NCI-H82 (cell line): ENCODE results near the gene ADGRG2.
"Not testable (repeated sequence)": the region's sequence is repeated elsewhere in the genome, so short reads cannot be mapped to it uniquely, and the experiment has no call there.

Experiments used
- DNase-seq: peaks from one replicate; lab custom pipeline; 2025; lab: John Stamatoyannopoulos, UW

ADGRG2 gene

GRCh38 chrX:19003756-19004155 is 118.5 kb downstream of the ADGRG2 start:
- DNase-seq = no peak

- no peak for DNase-seq
Measured at GRCh38 chrX:18998653-18999052, 123.6 kb downstream of the ADGRG2 start.

DNA sequence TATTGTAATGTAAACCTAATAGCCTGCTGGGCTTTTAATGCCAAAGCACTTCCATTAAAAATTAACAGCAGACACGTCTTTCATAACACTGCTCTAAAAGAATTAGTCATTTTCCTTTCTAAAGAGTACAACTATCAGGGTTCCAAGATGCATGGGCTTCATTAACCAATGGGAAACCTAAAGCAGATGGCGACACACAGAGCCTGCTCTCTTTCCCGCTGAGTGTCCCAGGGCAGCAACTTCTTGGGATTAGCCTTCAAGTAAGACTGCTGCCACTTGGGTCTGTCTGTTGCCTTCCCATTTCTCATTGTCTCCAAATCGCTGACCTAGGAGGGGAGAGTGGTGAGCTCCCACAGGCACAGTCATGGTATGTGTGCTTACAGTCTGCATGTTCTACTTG is 124.4 kb downstream of the ADGRG2 start:
- DNase-seq = no peak

DNA sequence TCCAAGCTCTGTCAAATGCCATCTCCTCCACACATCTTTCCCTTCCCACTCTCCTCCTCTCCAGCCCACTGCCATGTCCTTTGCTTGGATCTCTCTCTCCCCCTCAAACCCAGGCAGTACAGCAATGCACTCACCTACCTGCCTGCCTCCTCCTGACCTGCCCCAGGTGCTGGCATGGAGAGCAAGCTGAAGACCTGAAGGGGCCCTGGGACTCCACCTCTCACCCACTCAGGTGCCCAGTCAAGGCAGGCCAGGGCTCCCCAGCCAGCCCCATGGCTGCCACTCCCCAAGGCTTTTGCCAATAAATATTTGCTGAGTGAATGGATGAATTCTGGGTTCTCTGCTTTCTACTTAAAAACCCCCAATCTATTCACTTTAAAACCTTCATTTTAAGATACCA is 125.7 kb downstream of the ADGRG2 start:
- no peak for DNase-seq

- DNase-seq = no peak
Measured at GRCh38 chrX:18995221-18995620, 127.0 kb downstream of the ADGRG2 start.

GRCh38 chrX:18994713-18995112 is 127.6 kb downstream of the ADGRG2 start:
- no peak for DNase-seq

DNA sequence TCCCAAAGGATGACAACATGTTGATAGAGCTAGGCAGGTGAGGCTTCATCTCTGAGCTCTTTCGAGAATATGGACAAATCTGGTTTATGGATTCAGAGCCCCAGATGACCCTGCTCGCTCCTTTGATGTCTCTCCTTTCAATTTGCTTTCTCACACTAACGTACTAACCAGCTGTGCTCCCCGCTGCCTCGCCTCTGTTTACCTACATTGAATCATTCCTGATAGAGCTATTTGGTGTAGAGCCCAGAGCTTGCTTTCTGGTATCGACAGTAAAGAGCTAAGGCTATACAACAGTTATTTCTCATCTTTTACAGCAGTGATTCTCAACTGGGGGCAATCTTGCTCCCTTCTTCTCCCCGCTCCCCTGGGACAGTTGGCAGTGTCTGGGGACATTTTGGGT is 129.4 kb downstream of the ADGRG2 start:
- no peak for DNase-seq

DNA sequence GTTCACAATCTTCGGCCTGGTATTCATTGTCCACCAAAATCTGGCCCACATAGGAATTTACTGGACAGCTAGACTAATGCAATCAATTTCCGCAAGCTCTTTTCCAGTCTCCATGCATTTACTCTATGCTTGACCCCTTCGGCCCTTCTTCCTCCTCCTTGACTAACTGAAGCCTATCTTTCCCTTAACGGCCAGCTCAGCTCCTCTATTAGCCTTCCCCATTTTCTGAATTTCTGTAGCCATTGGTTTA is 137.2 kb downstream of the ADGRG2 start:
- no peak for DNase-seq

DNA sequence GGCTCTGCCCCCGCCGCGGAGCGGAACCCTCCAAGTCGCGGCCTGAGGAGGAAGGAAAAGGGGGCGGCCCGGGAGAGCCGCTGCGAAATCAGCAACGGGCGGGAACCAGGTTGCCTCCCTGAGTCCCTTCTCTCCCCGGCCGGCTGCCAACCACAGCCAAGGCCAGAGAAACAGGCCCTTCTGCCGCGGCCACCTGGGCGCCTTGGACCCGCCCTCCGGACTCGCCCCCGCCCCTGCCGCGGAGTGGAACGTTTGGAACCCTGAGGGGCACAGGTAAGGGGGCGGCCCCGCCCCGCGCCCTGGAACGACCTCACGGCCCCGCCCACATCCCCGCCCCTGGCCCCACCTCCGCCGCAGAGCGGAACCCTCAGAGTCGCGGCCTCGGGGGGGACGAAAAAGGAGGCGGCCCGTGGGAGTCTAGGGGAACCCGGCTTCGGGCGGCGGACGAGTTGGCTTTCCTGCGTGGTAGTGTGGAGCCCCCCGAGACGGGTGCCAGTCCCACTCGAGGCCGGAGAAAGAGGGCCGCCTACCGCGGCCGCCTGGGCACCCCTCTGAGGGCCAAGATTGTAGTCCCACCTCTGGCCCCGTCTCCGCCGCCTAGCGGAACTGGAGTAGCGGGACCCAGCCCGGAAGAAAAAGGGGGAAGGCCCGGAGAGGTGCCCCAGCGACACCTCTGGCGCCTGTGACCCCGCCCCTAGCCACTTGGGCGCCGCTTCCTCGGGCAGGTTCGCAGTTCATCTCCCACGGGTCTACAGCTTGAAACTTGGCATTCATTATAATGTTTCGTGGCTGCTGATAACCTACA is 137.7 kb downstream of the ADGRG2 start:
- peak; percentile 91 for DNase-seq

DNA sequence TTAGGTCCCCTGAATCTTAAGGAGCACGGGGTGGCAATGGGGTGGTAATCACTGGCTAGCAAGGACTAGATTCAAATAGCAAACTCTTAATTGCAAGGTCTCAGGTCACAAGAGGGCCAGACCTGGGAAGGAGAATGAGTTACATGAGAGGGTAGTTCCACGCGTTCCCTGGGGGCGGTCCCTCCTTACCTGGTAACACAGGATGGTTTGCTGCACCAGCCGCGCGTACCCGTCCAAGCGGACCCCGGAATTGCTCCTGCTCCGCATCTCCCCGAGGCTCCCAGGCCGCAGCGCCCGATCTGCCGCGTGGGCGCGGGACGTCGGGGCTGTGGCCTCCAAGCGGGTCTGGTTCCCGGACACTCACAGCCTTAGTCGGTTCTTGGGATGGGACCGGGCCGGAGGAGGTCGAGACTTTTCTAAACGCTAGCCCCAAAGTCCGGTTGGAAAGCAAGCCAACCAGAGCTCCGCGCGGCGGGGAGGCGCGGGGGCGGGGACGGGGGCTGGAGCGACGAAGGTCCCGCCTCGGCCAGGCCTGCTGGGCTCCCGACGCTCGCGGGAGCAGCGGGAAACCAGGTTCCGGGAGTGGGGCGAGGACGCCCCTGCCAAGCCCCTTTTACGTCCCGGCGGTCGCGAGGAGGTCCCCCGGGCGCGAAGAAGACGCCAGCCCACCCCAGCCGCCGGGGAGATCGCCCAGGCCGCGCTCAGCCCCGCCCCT is 138.4 kb downstream of the ADGRG2 start, which contains the start of gene PHKA2:
Gene PHKA2, minus strand, starts transcription at position 449 of the 715 bp plus-strand sequence. Its CDS starts 182 bp downstream, at position 267.
- peak; percentile 55 for DNase-seq

GRCh38 chrX:18981124-18981807 is 141.0 kb downstream of the ADGRG2 start:
- DNase-seq = no peak

DNA sequence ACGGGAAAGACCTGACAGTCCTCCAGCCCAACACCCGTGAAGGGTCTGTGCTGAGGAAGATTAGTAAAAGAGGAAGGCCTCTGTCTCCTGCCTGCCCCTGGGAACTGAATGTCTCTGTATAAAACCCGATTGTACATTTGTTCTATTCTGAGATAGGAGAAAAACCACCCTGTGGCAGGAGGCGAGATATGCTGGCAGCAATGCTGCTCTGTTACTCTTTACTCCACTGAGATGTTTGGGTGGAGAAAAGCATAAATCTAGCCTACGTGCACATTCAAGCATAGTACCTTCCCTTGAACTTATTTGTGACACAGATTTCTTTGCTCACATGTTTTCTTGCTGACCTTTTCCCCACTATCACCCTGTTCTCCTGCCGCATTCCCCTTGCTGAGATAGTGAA is 142.0 kb downstream of the ADGRG2 start:
- not testable (repeated sequence) for DNase-seq

GRCh38 chrX:18974993-18975392 is 147.3 kb downstream of the ADGRG2 start:
- no peak for DNase-seq

- peak; percentile 92 for DNase-seq
Measured at GRCh38 chrX:18973527-18974192, 148.6 kb downstream of the ADGRG2 start.

- peak; percentile 10 for DNase-seq
Measured at GRCh38 chrX:18971506-18971905, 150.8 kb downstream of the ADGRG2 start.

DNA sequence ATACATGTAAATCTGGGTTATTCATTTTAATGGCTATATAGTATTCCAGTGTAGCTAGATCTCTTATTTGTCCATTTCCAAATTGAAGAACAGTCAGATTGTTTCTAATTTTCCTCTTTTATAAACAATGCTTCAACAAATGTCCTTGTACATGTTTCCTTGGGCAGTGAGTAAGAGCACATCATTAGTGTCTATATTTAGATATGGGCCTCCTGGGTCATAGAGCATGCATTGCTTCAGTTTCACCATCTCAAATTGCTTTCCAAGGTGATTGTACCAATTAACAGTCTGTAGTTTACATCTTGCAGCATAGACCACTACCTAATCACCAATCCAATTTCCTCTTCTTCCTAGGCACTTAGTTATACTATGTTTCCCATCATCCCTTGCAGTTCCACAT is 151.8 kb downstream of the ADGRG2 start:
- no peak for DNase-seq

- no peak for DNase-seq
Measured at GRCh38 chrX:18966624-18967023, 155.6 kb downstream of the ADGRG2 start.

GRCh38 chrX:18964901-18965300 is 157.4 kb downstream of the ADGRG2 start:
- DNase-seq = peak; percentile 70

DNA sequence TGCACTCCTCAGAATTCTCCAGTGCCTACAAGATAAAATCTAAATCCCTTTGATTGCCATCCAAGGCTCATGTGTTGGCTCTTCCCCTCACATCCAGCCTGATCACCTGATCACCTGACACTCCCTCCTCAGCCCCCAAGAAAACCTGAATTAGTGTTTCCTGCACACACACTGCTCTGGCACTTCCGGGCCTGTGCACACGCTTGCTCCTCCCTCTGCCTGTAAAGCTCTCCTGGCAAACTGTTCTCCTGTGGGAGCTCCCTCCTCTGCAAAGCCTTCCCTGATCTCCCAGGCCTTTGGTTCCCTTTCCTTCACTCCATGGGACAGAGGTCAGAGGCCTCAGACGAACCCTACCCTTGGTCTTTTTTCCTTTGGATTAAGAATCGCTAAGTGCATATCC is 158.2 kb downstream of the ADGRG2 start:
- DNase-seq = peak; percentile 4

DNA sequence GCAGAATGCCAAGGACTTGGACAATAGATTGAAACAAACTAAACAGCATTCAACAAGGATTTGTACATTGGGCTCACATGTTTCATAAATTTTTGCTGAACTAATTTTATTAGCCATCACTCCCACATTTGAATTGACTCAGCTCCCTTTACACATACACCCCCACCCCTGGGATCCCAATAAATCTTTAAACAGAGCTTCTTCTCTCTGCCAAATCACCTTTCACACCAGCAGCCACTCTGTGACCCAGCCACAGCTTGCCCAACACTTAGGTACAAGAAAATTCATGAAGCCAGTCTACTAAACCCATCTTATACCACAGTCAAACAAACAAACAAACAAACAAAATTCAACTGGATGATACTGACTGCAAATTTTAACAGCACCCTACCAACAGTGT is 159.9 kb downstream of the ADGRG2 start:
- no peak for DNase-seq

DNA sequence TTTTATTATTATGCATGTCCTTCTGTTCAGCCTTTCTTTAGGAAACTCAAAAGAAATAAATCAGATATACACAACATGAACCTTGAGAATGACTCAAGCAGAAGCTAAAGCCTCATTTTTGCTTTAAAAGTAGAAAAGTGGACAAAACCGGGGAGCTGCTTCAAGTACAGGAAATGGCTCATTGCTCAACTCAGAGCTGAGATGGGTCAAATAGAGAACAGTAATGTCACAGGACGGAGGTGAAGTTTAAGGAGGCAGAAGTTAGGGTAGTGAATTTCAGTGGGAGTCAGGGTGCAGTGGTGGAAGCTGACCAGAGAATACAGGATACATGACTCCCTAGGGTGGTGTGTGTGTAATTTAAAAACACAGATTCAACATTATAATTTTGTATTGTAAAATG is 160.6 kb downstream of the ADGRG2 start:
- no peak for DNase-seq

GRCh38 chrX:18956303-18957032 is 165.8 kb downstream of the ADGRG2 start:
- no peak for DNase-seq
